Esophagus muscularis mucosa (tissue), 3 donors: ENCODE results near the gene GPR158.

Source experiments
- CTCF ChIP-seq, 3 experiments: fragments of 200-600 bp in 2 of 3; fragments of 450-650 bp in 1 of 3; sonication (generic) in 2 of 3; IDR thresholded peaks; one replicate each; pipeline ENCODE4 v1.5.1; 2017 to 2019; ENCODE audit warnings: antibody characterized with exemption in 3 of 3, mild to moderate bottlenecking in 2 of 3, moderate library complexity in 1 of 3
- POLR2A ChIP-seq: fragments of 450-650 bp; IDR thresholded peaks from one replicate; pipeline ENCODE4 v1.6.1; 2017; ENCODE audit warnings: antibody characterized with exemption, moderate library complexity, mild to moderate bottlenecking, low read depth

GRCh38 chr10:25633542-25633941 lies 458.7 kb downstream of the GPR158 start:
- TF ChIP-seq POLR2A (no peak), CTCF (IDR thresholded peaks at IDR 0.05) (no peak)
